Naive B cell (primary cell): ENCODE measurements around the gene EEF1A2. TPM values are rescaled to one million over a fixed set of nuclear protein-coding genes. Genes with fewer than 3 reads are reported as not detected.

Experiments
- ATAC-seq, 2 donors: fragments of 150-1000 bp; cut with Tn5 transposase; 2 replicates each; pipeline ENCODE4 v1.10.0; 2021; ENCODE audit warnings: low read depth in 2 of 2, mild to moderate bottlenecking in 2 of 2, moderate library complexity in 2 of 2
- DNase-seq: peaks from one replicate; pipeline ENCODE4 v3.0.0; 2022
- H3K27ac Mint-ChIP-seq, 6 donors: one replicate each; pipeline ENCODE4 v1.8.0; 2020 to 2022; ENCODE audit warnings: mild to moderate bottlenecking in 6 of 6, mixed read lengths in 6 of 6, moderate library complexity in 5 of 6, inconsistent platforms in 2 of 6
- H3K27me3 Mint-ChIP-seq, 3 donors: one replicate each; pipeline ENCODE4 v1.8.0; 2021 to 2022; ENCODE audit warnings: mixed read lengths in 3 of 3, mild to moderate bottlenecking in 1 of 3
- H3K36me3 Mint-ChIP-seq, 2 donors: one replicate each; pipeline ENCODE4 v1.8.0; 2020 to 2022; ENCODE audit warnings: mixed read lengths in 2 of 2, inconsistent platforms in 1 of 2, mild to moderate bottlenecking in 1 of 2
- H3K4me1 Mint-ChIP-seq, 3 donors: one replicate each; pipeline ENCODE4 v1.8.0; 2020 to 2022; ENCODE audit warnings: mixed read lengths in 3 of 3, inconsistent platforms in 1 of 3, mild to moderate bottlenecking in 1 of 3, moderate library complexity in 1 of 3
- H3K4me3 Mint-ChIP-seq, 8 donors: one replicate each; pipeline ENCODE4 v1.8.0; 2020 to 2022; ENCODE audit warnings: mild to moderate bottlenecking in 8 of 8, mixed read lengths in 8 of 8, moderate library complexity in 8 of 8, inconsistent platforms in 2 of 8
- H3K9me3 Mint-ChIP-seq, 7 donors: one replicate each; pipeline ENCODE4 v1.8.0; 2020 to 2022; ENCODE audit warnings: mixed read lengths in 7 of 7, mild to moderate bottlenecking in 5 of 7, inconsistent platforms in 2 of 7, moderate library complexity in 1 of 7
- polyA plus RNA-seq, 6 donors: library from polyadenylated mRNA; unstranded; fragments of 300-500 nt; fragmentation: Illumina TruSeq; gene quantifications; one replicate each; pipeline ENCODE4 v1.2.3, GENCODE V29; 2021; ENCODE audit warnings: low read depth in 6 of 6

The EEF1A2 gene
- polyA plus RNA-seq, 6 donors from 2014 or later = 0.12 to 1.4 (median 0.28) TPM; not detected in 2

- DNase-seq = no peak
- peaks cover 10 to 38% (median 18%) of the 10 kb centered on the region in 3 donors for H3K27me3 Mint-ChIP-seq
- peaks cover 0 to 7% (median 0%) of the 10 kb centered on the region in 7 donors for H3K9me3 Mint-ChIP-seq
Observed at GRCh38 chr20:63447320-63447719, 51.6 kb downstream of the EEF1A2 start.

GRCh38 chr20:63446216-63447024, 52.5 kb downstream of the EEF1A2 start:
- Mint-ChIP-seq H3K4me3 (peak overlapping the region in 1 of 8 donors; percentile 52), H3K9me3 (peaks cover 0 to 7% (median 0%) of the 10 kb centered on the region in 7 donors), H3K36me3 (no peaks in the 10 kb centered on the region), H3K27me3 (peaks cover 9 to 34% (median 15%) of the 10 kb centered on the region in 3 donors), H3K27ac (no peak overlapping the region), H3K4me1 (peaks cover 4 to 17% (median 11%) of the 10 kb centered on the region in 3 donors)
- peak in 1 of 2 donors; percentile 27 for ATAC-seq
- DNase-seq = no peak

More at GRCh38 chr20:63447320-63447719, 51.6 kb downstream of the EEF1A2 start:
- Mint-ChIP-seq H3K4me3 (peak overlapping the region in 1 of 8 donors; percentile 37), H3K4me1 (peaks cover 0 to 15% (median 3%) of the 10 kb centered on the region in 3 donors), H3K27ac (no peak overlapping the region), H3K36me3 (no peaks in the 10 kb centered on the region)
- ATAC-seq = no peak

- DNase-seq (no peak), ATAC-seq (no peak)
- Mint-ChIP-seq H3K36me3 (no peaks in the 10 kb centered on the region), H3K4me3 (no peak overlapping the region), H3K27me3 (peaks cover 12 to 41% (median 15%) of the 10 kb centered on the region in 3 donors), H3K9me3 (peaks cover 0 to 7% (median 0%) of the 10 kb centered on the region in 7 donors), H3K4me1 (peaks cover 9 to 22% (median 16%) of the 10 kb centered on the region in 3 donors), H3K27ac (peak overlapping the region in 1 of 6 donors; percentile 91)
Observed at GRCh38 chr20:63445075-63445734, 53.7 kb downstream of the EEF1A2 start.

GRCh38 chr20:63444548-63444947, 54.3 kb downstream of the EEF1A2 start:
- Mint-ChIP-seq H3K4me1 (peaks cover 9 to 22% (median 16%) of the 10 kb centered on the region in 3 donors), H3K27ac (no peak overlapping the region), H3K36me3 (no peaks in the 10 kb centered on the region), H3K9me3 (peaks cover 0 to 7% (median 0%) of the 10 kb centered on the region in 7 donors), H3K27me3 (peaks cover 12 to 47% (median 15%) of the 10 kb centered on the region in 3 donors), H3K4me3 (no peak overlapping the region)
- no peak for ATAC-seq
- no peak for DNase-seq

GRCh38 chr20:63443606-63444395, 55.1 kb downstream of the EEF1A2 start:
- Mint-ChIP-seq H3K27ac (no peak overlapping the region), H3K4me1 (peaks cover 9 to 22% (median 16%) of the 10 kb centered on the region in 3 donors), H3K27me3 (peaks cover 12 to 48% (median 15%) of the 10 kb centered on the region in 3 donors), H3K4me3 (no peak overlapping the region), H3K36me3 (no peaks in the 10 kb centered on the region), H3K9me3 (peaks cover 0 to 7% (median 0%) of the 10 kb centered on the region in 7 donors)
- no peak for ATAC-seq
- DNase-seq = no peak

- peaks cover 0 to 7% (median 0%) of the 10 kb centered on the region in 7 donors for H3K9me3 Mint-ChIP-seq
- no peaks in the 10 kb centered on the region for H3K36me3 Mint-ChIP-seq
- peaks cover 4 to 44% (median 9%) of the 10 kb centered on the region in 3 donors for H3K27me3 Mint-ChIP-seq
- H3K4me1 Mint-ChIP-seq = peaks cover 9 to 18% (median 16%) of the 10 kb centered on the region in 3 donors
- ATAC-seq (peak; percentile 58 to 64), DNase-seq (no peak)
- H3K4me3 Mint-ChIP-seq = peak overlapping the region in 1 of 8 donors; percentile 52
- H3K27ac Mint-ChIP-seq = no peak overlapping the region
Observed at GRCh38 chr20:63442100-63442493, 56.8 kb downstream of the EEF1A2 start.

- peak overlapping the region in 5 of 8 donors; percentile 39 to 84 (median 52) for H3K4me3 Mint-ChIP-seq
Observed at GRCh38 chr20:63441136-63442099, 57.5 kb downstream of the EEF1A2 start.

GRCh38 chr20:63440366-63440955, 58.4 kb downstream of the EEF1A2 start:
- peaks cover 9 to 17% (median 16%) of the 10 kb centered on the region in 3 donors for H3K4me1 Mint-ChIP-seq
- H3K9me3 Mint-ChIP-seq = peaks cover 0 to 7% (median 0%) of the 10 kb centered on the region in 7 donors
- no peaks in the 10 kb centered on the region for H3K36me3 Mint-ChIP-seq
- H3K27me3 Mint-ChIP-seq = peaks cover 0 to 50% (median 10%) of the 10 kb centered on the region in 3 donors
- no peak for ATAC-seq
- H3K27ac Mint-ChIP-seq = no peak overlapping the region
- H3K4me3 Mint-ChIP-seq = no peak overlapping the region
- DNase-seq = no peak

More at GRCh38 chr20:63441136-63442099, 57.5 kb downstream of the EEF1A2 start:
- H3K27me3 Mint-ChIP-seq = peaks cover 0 to 45% (median 10%) of the 10 kb centered on the region in 3 donors
- no peaks in the 10 kb centered on the region for H3K36me3 Mint-ChIP-seq
- H3K4me1 Mint-ChIP-seq = peaks cover 9 to 17% (median 16%) of the 10 kb centered on the region in 3 donors
- DNase-seq = no peak
- H3K9me3 Mint-ChIP-seq = peaks cover 0 to 7% (median 0%) of the 10 kb centered on the region in 7 donors
- peak; percentile 46 to 53 for ATAC-seq
- H3K27ac Mint-ChIP-seq = peak overlapping the region in 3 of 6 donors; percentile 60 to 92 (median 74)

GRCh38 chr20:63439866-63440265, 59.0 kb downstream of the EEF1A2 start:
- no peaks in the 10 kb centered on the region for H3K36me3 Mint-ChIP-seq
- DNase-seq (no peak), ATAC-seq (no peak)
- H3K4me3 Mint-ChIP-seq = no peak overlapping the region
- H3K9me3 Mint-ChIP-seq = peaks cover 0 to 7% (median 0%) of the 10 kb centered on the region in 7 donors
- peaks cover 3 to 56% (median 10%) of the 10 kb centered on the region in 3 donors for H3K27me3 Mint-ChIP-seq
- peaks cover 12 to 20% (median 18%) of the 10 kb centered on the region in 3 donors for H3K4me1 Mint-ChIP-seq
- no peak overlapping the region for H3K27ac Mint-ChIP-seq

GRCh38 chr20:63438121-63438520, 60.8 kb downstream of the EEF1A2 start:
- no peak overlapping the region for H3K4me3 Mint-ChIP-seq
- DNase-seq (no peak), ATAC-seq (no peak)
- H3K36me3 Mint-ChIP-seq = no peaks in the 10 kb centered on the region
- H3K4me1 Mint-ChIP-seq = peaks cover 16 to 25% (median 21%) of the 10 kb centered on the region in 3 donors
- H3K9me3 Mint-ChIP-seq = peaks cover 0 to 5% (median 0%) of the 10 kb centered on the region in 7 donors
- no peak overlapping the region for H3K27ac Mint-ChIP-seq
- peaks cover 10 to 68% (median 13%) of the 10 kb centered on the region in 3 donors for H3K27me3 Mint-ChIP-seq
